ES-I3 (cell line): ENCODE measurements around the gene ME2.
"Not testable (repeated sequence)": the region's sequence is repeated elsewhere in the genome, so short reads cannot be mapped to it uniquely, and the experiment has no call there.

Experiments used
- H3K36me3 ChIP-seq: 2 replicates; pipeline ENCODE4 v1.6.1; 2013; ENCODE audit warnings: mild to moderate bottlenecking, low read length, control low read depth, moderate library complexity; ENCODE audit not compliant: insufficient read depth
- H3K4me1 ChIP-seq: 2 replicates; pipeline ENCODE4 v1.6.1; 2013; ENCODE audit warnings: mild to moderate bottlenecking, control low read depth, low read length; ENCODE audit not compliant: insufficient read depth
- H3K9ac ChIP-seq: 2 replicates; pipeline ENCODE4 v1.6.1; 2013; ENCODE audit warnings: low read depth, mild to moderate bottlenecking, low read length, moderate library complexity
- H3K9me3 ChIP-seq: 2 replicates; pipeline ENCODE4 v1.6.1; 2013; ENCODE audit warnings: mild to moderate bottlenecking, low read length, moderate library complexity; ENCODE audit not compliant: control insufficient read depth, insufficient read depth

ME2 gene

GRCh38 chr18:50956116-50956515, 77.2 kb downstream of the ME2 start:
- Histone ChIP-seq H3K36me3 (no peaks in the 10 kb centered on the region), H3K9ac (no peak overlapping the region), H3K9me3 (peaks cover 5% of the 10 kb centered on the region; the same call in 1 of the 2 replicates), H3K4me1 (no peaks in the 10 kb centered on the region)

GRCh38 chr18:50961974-50962373, 83.1 kb downstream of the ME2 start:
- Histone ChIP-seq H3K4me1 (no peaks in the 10 kb centered on the region), H3K9me3 (peaks cover 29% of the 10 kb centered on the region), H3K9ac (no peak overlapping the region), H3K36me3 (no peaks in the 10 kb centered on the region)

GRCh38 chr18:50967714-50968661, 89.1 kb downstream of the ME2 start, which contains the start of gene ELAC1:
Gene ELAC1 (plus strand): TSS chr18:50968040. CDS start chr18:50974405, 6,365 bp downstream.
- H3K36me3 ChIP-seq = no peaks in the 10 kb centered on the region
- H3K9ac ChIP-seq = peak within 1 kb of the TSS; percentile 86
- H3K9me3 ChIP-seq = peaks cover 13% of the 10 kb centered on the region
- peaks cover 11% of the 10 kb centered on the region; the same call in 1 of the 2 replicates for H3K4me1 ChIP-seq

GRCh38 chr18:50969448-50969847, 90.5 kb downstream of the ME2 start:
- Histone ChIP-seq H3K4me1 (peaks cover 11% of the 10 kb centered on the region; the same call in 1 of the 2 replicates), H3K36me3 (no peaks in the 10 kb centered on the region), H3K9ac (no peak overlapping the region), H3K9me3 (no peaks in the 10 kb centered on the region; the same call in 1 of the 2 replicates)

GRCh38 chr18:50970006-50970405, 91.1 kb downstream of the ME2 start:
- no peaks in the 10 kb centered on the region for H3K9me3 ChIP-seq
- H3K9ac ChIP-seq = no peak overlapping the region
- no peaks in the 10 kb centered on the region; the same call in 1 of the 2 replicates for H3K36me3 ChIP-seq
- peaks cover 11% of the 10 kb centered on the region; the same call in 1 of the 2 replicates for H3K4me1 ChIP-seq

- H3K4me1 ChIP-seq = peaks cover 11% of the 10 kb centered on the region; the same call in 1 of the 2 replicates
- not testable (repeated sequence) for H3K9ac ChIP-seq, H3K36me3 ChIP-seq
- peaks cover 14% of the 10 kb centered on the region for H3K9me3 ChIP-seq
These were observed 93.5 kb downstream of the ME2 start for GRCh38 chr18:50972404-50972803.

- Histone ChIP-seq H3K9me3 (peaks cover 19% of the 10 kb centered on the region), H3K36me3 (peaks cover 5% of the 10 kb centered on the region; the same call in 1 of the 2 replicates), H3K9ac (no peak overlapping the region)
These were observed 94.6 kb downstream of the ME2 start for GRCh38 chr18:50973367-50974126.

GRCh38 chr18:50977037-50977760, 98.3 kb downstream of the ME2 start:
- H3K36me3 ChIP-seq = peaks cover 5% of the 10 kb centered on the region; the same call in 1 of the 2 replicates
- no peaks in the 10 kb centered on the region for H3K4me1 ChIP-seq
- H3K9ac ChIP-seq = no peak overlapping the region
- peaks cover 25% of the 10 kb centered on the region for H3K9me3 ChIP-seq

More at GRCh38 chr18:50973367-50974126, 94.6 kb downstream of the ME2 start:
- H3K4me1 ChIP-seq = peaks cover 11% of the 10 kb centered on the region; the same call in 1 of the 2 replicates

GRCh38 chr18:50981381-50981780, 102.5 kb downstream of the ME2 start:
- H3K4me1 ChIP-seq = no peaks in the 10 kb centered on the region
- H3K36me3 ChIP-seq = peaks cover 1% of the 10 kb centered on the region; the same call in 1 of the 2 replicates
- peaks cover 19% of the 10 kb centered on the region for H3K9me3 ChIP-seq
- no peak overlapping the region for H3K9ac ChIP-seq

- H3K36me3 ChIP-seq = no peaks in the 10 kb centered on the region
- peaks cover 13% of the 10 kb centered on the region for H3K9me3 ChIP-seq
These were observed 103.3 kb downstream of the ME2 start for GRCh38 chr18:50982086-50982801.

GRCh38 chr18:50982802-50983179, 103.9 kb downstream of the ME2 start:
- H3K9me3 ChIP-seq = peaks cover 9% of the 10 kb centered on the region; the same call in 1 of the 2 replicates
- H3K4me1 ChIP-seq = no peaks in the 10 kb centered on the region
- no peak overlapping the region for H3K9ac ChIP-seq
- H3K36me3 ChIP-seq = no peaks in the 10 kb centered on the region

More at GRCh38 chr18:50982086-50982801, 103.3 kb downstream of the ME2 start:
- Histone ChIP-seq H3K9ac (no peak overlapping the region), H3K4me1 (no peaks in the 10 kb centered on the region)

GRCh38 chr18:50986360-50987087, 107.6 kb downstream of the ME2 start:
- no peaks in the 10 kb centered on the region for H3K36me3 ChIP-seq
- no peak overlapping the region for H3K9ac ChIP-seq
- H3K4me1 ChIP-seq = no peaks in the 10 kb centered on the region
- no peaks in the 10 kb centered on the region for H3K9me3 ChIP-seq

GRCh38 chr18:50987261-50987660, 108.3 kb downstream of the ME2 start:
- Histone ChIP-seq H3K9me3 (no peaks in the 10 kb centered on the region), H3K36me3 (no peaks in the 10 kb centered on the region), H3K4me1 (peaks cover 2% of the 10 kb centered on the region; the same call in 1 of the 2 replicates), H3K9ac (no peak overlapping the region)
